GM19463 (cell line): ENCODE measurements around the gene ASMTL.
"Not testable (repeated sequence)": the region's sequence is repeated elsewhere in the genome, so short reads cannot be mapped to it uniquely, and the experiment has no call there.

ENCODE experiments used
- ATAC-seq: cut with Tn5 transposase; IDR thresholded peaks from one replicate; pipeline ENCODE4 v1.9.1; 2021; ENCODE audit warnings: mild to moderate bottlenecking, moderate library complexity; ENCODE audit not compliant: unreplicated experiment

Gene ASMTL

DNA sequence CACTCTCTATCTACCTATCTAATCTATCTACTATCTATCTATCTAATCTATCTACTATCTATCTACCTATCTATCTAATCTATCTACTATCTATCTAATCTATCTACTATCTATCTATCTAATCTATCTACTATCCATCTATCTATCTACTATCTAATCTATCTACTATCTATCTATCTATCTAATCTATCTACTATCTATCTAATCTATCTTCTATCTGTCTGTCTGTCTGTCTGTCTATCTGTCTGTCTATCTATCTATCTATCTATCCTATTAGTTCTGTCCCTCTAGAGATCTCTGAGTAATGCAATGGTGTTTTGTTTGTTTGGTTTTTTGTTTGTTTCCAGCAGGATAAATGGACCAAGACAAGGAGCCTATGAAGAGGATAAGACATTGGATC, 9.4 kb upstream of the ASMTL start:
- no peak for ATAC-seq

DNA sequence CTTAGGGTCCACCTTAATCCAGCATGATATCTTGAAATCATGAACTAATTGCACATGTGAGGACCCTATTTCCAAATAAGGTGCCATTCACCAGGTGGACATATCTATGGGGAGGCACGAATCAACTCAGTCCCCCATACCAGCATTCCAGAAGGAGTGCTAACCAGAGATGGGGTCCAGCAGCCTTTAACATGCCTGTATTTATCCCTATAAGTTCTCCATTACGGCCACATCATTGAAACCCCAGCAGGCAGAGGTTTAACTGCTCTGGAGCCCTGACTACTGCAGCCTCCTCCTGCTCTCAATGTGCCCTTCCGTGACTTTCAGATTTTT, 3.2 kb upstream of the ASMTL start:
- ATAC-seq: no peak

DNA sequence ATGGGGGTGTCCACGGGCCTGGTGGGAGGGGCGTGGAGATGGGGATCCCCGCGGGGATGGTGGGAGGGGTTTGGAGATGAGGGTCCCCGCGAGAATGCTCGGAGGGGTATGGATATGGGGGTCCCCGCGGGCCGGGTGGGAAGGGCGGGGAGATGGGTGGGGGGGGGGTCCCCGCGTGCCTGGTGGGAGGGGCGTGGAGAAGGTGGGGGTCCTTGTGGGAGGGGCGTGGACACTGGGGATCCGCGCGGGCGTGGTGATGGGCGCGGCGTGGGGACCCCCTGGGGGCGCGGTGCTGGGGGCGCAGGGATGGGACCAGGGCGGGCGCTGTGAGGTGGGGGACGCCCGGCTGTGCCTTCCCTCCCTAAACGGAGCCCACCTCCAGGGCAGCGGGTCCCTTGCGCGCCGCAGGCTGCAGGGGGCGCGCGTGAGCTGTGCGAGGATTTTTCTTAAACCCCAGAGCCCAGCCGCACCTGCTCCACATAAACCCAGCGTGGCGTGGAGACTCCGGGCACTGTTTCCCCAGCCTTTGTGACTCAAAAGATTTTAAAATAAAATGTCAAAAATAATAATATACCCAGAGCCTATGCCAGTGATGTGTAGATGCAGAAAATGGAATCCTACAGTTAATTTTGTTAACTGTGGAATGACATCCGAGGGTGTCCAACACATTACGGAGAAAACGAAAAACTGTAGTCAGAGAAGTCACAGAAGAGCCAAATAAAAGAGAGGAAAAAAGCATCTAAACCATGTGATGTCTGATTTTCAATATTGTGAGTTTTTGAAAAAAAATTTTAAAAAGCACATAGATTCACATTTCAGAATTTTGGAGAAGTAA, 1.5 kb upstream of the ASMTL start:
- ATAC-seq: peak; percentile 35

DNA sequence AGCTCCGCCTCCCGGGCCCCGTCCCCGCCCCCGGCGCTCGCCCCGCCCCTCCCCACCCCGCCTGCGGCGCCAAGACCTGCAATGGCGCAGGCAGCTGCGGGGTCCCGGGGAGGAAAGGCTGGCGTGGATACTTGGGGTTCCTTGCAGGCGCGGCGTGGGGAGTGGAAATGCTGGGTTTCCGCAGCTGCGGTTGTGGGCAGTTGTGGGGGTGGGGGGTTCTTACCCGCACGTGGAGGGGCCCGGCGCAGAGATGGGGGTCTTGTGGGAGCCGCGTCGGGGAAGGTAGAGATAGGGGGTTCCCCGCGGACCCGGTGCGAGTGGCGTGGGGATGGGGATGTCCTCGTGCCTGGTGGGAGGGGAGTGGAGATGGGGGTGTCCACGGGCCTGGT, 680 bp upstream of the ASMTL start:
- ATAC-seq: peak; percentile 6

DNA sequence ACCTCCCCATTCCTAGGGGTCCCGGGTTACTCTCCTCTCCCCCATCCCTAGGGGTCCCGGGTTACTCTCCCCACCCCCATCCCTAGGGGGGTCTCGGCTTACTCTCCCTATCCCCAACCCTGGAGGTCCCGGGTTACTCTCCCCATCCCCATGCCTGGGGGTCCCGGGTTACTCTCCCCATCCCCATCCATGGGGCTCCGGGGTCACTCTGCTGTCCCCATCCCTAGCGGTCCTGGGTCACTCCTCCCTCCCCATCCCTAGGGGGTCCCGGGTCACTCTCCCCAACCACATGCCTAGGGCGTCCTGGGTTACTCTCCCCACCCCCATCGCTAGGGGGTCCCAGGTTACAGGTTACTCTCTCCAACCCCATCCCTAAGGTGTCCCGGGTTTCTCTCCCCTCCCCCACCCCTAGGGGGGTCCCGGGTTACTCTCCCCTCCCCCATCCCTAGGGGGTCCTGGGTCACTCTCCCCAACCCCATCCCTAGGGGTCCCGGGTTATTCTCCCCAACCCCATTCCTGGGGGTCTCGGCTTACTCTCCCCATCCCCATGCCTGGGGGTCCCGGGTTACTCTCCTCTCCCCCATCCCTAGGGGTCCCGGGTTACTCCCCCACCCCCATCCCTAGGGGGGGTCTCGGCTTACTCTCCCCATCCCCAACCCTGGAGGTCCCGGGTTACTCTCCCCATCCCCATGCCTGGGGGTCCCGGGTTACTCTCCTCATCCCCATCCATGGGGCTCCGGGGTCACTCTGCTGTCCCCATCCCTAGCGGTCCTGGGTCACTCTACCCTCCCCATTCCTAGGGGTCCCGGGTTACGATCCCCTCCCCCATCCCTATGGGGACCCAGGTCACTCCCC, 821 bp downstream of the ASMTL start:
- no peak for ATAC-seq

DNA sequence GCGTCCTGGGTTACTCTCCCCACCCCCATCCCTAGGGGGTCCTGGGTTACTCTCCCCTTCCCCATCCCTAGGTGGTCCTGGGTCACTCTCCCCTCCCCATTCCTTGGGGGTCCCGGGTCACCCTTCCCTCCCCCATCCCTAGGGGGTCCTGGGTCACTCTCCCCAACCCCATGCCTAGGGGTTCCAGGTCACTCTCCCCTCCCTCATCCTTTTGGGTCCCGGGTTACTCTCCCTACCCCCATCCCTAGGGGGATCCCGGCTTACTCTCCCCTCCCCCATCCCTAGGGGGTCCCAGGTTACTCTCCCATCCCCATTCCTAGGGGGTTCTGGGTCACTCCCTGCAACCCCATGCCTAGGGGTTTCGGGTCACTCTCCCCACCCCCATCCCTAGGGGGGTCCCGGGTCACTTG, 1.5 kb downstream of the ASMTL start:
- ATAC-seq: no peak

DNA sequence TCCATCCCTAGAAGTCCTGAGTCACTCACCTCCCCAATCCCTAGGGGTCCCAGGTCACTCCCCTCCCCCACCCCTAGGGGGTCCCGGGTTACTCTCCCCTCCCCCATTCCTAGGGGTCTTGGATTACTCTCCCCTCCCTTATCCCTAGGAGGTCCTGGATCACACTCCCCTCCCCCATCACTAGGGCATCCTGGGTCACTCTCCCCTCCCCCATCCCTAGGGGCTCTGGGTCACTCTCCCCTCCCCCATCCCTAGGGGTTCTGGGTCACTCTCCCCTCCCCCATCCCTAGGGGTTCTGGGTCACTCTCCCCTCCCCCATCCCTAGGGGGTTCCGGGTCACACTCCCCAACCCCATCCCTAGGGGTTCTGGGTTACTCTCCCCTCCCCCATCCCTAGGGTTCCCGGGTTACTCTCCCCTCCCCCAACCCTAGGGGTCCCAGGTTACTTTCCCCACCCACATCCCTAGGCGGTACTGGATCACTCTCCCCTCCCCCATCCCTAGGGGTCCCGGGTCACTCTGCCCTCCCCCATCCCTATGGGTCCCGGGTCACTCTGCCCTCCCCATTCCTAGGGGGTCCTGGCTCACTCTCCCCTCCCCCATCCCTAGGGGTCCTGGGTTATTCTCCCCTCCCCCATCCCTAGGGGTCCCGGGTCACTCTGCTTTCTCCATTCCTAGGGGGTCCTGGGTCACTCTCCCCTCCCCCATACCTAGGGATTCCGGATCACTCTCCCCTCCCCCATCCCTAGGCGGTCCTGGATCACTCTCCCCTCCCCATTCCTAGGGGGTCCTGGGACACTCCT, 2.1 kb downstream of the ASMTL start:
- no peak for ATAC-seq

DNA sequence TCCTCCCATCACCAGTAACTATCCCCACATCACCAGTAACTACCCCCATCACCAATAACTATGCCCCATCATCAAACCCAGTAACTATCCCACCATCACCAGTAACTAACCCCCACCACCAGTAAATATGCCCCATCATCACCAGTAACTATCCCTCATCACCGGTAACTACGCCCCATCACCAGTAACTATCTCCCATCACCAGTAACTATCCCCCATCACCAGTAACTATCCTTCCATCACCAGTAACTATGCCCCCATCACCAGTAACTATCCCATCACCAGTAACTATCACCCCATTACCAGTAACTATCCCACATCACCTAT, 2.9 kb downstream of the ASMTL start:
- no peak for ATAC-seq

DNA sequence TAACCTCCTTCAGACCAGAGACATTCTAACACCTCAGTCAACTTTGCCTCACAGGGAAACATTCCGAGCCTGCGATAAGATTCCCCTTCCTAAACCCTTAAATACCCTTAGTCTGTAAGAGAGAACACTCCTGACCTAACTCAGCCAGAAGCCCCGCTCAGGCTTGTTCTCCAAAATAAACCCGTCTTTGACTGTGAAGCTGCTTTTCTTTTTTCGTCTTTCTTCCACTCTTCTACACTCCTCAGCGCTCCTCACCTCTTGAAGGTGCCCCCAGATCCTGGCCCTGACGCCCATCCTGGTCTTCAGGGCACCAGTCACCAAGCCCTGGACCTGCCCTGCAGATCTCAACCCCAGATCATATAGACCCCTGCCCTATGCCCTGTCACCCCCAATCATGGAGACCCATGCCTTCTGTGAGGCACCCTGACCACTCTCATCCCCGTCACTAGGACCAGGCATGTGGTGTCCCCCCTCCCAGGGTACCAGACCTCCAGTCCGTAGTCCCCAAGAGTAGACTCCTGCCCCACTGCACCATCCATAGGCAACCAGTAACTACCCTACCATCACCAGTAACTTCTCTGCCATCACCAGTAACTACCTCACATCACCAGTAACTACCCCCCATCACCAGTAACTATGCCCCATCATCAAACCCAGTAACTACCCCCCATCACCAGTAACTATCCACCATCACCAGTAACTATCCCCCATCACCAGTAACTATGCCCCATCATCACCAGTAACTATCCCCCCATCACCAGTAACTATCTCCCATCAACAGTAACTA, 3.5 kb downstream of the ASMTL start:
- ATAC-seq: no peak

DNA sequence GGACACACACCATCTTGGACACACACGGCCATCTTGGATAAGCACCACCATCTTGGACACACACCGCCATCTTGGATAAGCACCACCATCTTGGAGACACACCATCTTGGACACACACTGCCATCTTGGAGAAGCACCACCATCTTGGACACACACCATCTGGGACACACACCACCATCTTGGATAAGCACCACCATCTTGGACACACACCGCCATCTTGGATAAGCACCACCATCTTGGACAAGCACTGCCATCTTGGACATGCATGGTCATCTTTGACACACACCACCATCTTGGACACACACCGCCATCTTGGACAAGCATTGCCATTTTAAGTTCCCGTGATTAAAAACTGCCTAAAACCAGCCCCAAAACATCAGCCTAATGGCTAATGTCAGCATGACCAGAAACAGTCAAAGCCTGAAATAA, 4.1 kb downstream of the ASMTL start:
- ATAC-seq: not testable (repeated sequence)

DNA sequence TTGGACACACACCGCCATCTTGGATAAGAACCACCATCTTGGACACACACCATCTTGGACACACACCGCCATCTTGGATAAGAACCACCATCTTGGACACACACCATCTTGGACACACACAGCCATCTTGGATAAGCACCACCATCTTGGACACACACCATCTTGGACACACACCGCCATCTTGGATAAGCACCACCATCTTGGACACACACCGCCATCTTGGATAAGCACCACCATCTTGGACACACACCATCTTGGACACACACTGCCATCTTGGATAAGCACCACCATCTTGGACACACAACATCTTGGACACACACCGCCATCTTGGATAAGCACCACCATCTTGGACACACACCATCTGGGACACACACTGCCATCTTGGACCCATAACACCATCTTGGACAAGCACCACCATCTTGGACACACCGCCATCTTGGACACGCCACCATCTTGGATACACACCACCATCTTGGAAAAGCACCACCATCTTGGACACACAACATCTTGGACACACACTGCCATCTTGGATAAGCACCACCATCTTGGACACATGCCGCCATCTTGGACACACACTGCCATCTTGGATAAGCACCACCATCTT, 4.6 kb downstream of the ASMTL start:
- ATAC-seq: not testable (repeated sequence)

DNA sequence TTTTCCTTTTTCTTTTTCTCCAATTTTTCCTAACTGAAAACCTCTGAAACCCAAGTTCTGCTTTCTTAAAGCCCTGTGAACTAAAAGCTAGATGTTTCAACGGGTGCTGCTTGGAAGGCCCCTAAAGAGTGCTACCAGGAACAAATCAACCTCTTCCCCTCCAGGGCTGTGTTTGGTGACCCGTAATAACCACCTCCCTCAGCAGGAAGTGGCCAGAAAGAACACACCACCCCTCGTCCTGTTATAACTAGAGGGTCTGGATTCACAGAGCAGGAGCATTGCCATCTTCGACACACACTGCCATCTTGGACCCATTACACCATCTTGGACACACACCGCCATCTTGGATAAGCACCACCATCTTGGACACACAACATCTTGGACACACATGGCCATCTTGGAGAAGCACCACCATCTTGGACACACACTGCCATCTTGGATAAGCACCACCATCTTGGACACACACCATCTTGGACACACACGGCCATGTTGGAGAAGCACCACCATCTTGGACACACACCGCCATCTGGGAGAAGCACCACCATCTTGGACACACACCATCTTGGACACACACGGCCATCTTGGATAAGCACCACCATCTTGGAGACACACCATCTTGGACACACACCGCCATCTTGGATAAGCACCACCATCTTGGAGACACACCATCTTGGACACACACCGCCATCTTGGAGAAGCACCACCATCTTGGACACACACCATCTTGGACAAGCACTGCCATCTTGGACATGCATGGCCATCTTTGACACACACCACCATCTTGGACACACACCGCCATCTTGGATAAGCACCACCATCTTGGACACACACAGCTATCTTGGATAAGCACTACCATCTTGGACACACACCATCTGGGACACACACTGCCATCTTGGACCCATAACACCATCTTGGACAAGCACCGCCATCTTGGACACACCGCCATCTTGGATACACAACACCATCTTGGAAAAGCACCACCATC, 5.4 kb downstream of the ASMTL start:
- not testable (repeated sequence) for ATAC-seq

DNA sequence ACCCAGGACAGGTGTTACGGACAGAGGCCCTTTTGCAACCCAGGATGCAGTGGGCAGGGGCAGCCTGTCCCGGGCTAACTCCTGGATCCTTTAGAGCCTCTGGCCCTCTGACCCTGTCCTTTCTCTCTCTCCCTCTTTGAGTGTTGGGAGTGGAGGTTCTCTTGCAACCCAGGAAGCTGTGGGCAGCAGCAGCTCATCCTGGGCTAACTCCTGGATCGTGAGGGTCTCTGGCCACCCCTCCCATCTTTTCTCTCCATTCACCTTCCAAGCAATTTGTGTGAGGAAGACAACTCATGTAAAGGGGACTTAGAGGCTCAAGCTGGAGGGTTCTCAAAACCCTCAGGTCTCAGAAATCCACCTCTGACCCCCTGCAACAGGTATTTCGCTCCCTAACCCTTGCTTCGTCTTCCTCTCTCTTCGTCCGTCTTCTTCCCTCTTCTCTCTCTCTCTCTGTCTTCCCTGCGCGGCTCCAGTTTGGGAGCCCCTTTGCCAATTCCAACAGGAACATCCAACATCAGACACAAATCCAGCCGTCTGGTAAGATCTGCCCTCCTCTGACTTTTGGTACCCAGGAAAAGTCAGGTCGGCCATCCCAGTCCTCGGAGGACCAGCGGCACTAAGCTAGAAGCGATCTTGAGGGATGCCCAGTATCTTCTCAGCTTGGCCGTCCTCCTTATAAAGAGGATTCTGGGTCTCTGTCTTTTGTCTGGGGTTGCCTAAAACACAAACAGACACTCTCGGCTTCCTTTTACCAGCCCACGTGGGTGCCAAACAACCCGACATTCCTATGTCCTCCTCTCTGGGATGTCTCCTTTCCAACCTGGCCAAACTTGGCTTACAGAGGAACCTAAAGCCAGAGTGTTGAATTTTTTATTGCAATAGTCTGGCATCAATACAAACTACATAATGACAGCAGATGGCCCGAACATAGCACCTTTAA, 7.9 kb downstream of the ASMTL start:
- no peak for ATAC-seq

DNA sequence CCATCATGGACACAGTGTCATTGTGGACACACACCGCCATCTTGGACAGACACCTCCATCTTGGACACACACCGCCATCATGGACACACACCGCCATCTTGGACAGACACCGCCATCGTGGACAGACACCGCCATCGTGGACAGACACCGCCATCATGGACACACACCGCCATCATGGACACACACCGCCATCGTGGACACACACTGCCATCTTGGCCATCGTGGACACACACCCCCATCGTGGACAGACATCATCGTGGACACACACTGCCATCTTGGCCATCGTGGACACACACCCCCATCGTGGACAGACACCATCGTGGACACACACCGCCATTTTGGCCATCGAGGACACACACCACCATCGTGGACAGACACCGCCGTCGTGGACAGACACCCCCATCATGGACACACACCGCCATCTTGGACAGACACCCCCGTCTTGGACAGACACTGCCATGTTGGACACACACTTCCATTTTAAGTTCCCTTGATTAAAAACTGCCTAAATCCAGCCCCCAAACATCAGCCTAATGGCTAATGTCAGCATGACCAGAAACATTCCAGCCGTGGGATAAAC, 9.1 kb downstream of the ASMTL start:
- no peak for ATAC-seq

DNA sequence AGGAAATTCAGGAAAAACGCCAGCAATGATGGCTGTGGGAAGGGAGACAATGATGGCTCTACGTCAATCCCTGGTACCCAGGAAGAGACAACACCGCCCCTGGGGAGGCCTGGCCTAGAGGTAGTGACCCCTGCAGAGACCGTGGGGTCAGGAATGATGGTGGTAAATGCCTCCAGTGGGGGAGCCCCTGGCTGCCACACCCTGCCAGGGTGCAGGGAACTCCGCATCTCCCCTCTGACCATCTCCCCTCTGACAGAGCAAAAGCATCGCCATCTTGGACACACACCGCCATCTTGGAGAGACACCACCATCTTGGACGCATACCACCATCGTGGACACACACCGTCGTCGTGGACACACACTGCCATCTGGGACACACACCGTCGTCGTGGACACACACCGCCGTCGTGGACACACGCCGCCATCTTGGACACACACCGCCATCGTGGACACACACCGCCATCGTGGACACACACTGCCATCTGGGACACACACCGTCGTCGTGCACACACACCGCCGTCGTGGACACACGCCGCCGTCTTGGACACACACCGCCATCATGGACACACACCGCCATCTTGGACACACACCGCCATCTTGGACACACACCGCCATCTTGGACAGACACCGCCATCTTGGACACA, 9.9 kb downstream of the ASMTL start:
- ATAC-seq: no peak

DNA sequence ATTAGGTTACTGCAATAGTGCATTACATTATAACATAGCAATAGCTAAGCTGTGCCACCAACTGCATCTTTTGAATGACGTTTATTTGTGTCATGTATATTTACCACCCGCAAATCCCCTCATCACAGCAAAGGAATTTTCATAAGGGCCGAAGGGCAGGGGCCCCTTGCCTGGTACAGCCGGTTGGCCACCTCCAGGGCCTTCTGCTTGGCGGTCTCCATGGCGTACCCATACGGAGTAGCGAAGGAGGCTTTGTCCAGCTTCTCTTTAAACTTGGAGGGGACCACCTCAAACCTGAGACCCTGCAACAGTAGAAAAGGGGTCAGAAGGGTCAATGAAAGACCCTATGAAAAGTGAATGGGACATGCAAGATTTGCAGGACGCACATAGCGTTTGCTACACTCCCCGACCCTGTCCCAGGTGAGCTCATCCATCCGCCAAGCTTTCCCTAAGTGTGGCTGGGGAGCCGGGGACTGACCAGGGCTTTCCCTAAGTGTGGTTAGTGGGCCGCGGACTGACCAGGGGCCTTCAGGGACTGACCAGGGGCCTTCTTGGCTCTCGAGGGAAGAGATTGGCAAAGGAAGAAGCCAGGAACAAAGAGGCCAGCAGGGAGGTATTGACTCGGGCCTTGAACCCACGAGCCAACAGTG, 10.6 kb downstream of the ASMTL start:
- ATAC-seq: no peak

DNA sequence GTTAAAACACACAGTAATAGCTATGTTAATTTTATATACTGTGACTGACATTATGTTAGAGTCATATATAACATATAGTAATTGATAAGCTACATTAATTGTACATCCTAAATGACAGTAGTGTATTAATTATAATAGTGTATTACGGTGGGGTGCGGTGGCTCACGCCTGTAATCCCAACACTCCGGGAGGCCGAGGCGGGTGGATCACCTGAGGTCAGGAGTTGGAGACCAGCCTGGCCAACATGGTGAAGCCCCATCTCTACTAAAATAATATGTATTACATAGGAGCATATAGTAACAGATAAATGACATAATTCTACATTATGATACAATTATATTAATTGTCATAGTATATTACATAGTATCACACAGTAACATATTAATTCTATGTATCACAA, 12.2 kb downstream of the ASMTL start:
- ATAC-seq: no peak
